GM04504 (cell line): ENCODE results near the gene CREB3L4.
"Not testable (repeated sequence)": the region's sequence is repeated elsewhere in the genome, so short reads cannot be mapped to it uniquely, and the experiment has no call there.

Source experiments
- DNase-seq: peaks from one replicate; pipeline ENCODE4 v3.0.0-alpha.2; 2012; ENCODE audit warnings: low read depth

CREB3L4 gene

GRCh38 chr1:153959454-153959853 lies 8.2 kb upstream of the CREB3L4 start:
- no peak for DNase-seq

- DNase-seq, result no peak
These were observed 7.5 kb upstream of the CREB3L4 start for GRCh38 chr1:153960206-153960605.

DNA sequence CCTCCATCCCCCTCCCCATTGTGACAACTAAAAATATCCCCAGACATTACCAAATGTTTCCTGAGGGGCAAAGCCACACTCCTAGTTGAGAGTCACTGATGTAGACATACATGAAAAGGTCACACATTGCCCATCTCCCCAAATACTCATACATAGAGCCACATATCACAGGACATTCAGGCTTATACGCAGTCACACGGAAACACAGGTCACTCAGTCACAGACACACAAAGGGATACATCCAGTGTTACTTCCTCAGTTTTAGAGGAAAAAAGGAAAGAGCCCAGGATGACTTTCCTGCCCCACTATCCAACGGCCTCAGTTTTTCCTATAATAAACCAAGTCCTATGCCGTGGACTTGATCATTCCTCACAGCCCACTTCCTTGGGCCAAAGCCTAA lies 6.3 kb upstream of the CREB3L4 start:
- DNase-seq, result no peak

GRCh38 chr1:153962088-153963029 lies 5.3 kb upstream of the CREB3L4 start:
- DNase-seq, result no peak

DNA sequence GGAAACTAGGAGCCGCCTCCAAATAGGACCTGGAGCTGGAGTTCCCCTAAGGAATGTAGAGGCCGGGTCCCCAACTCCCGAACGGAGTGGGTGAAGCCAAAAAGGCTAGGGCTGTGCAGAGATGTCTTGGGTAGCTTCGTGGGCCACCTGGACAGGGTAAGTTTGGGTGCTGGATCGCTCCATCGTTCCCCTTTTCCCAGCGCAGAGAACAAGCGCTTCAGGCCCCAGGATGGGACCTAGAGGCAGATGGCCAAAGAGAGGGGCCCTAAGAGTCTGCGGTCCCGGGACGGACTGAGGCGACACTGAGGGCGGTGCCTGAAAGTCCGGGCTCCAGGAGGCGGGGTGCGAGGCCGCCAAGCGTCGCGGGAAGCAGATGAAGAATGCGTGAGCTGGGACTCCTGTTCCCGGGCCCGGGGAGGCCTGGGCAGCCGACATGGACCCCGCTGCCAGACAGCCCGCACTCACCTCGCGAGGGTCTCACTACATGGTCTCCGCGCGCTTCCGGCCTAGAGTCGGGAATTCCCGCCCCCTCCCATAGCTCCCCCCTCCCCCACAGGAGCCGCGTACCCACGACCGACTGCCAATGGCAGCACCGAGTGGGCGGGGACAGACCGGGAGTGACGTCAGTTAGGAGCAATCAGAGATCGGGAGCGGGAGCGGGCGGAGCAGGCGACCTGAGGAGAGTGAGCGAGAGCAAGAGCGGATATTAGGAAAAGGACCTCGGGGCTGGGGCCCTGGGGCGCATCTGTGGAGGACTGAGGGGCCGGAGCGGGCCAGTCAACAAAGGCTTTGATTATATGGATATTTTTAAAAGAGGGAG lies 4.5 kb upstream of the CREB3L4 start, which contains the start of gene SLC39A1:
SLC39A1 (minus strand) TSS at position 508 of the 820 bp plus-strand sequence. CDS start 822 bp downstream, outside the sequence.
- DNase-seq, result peak; percentile 92

DNA sequence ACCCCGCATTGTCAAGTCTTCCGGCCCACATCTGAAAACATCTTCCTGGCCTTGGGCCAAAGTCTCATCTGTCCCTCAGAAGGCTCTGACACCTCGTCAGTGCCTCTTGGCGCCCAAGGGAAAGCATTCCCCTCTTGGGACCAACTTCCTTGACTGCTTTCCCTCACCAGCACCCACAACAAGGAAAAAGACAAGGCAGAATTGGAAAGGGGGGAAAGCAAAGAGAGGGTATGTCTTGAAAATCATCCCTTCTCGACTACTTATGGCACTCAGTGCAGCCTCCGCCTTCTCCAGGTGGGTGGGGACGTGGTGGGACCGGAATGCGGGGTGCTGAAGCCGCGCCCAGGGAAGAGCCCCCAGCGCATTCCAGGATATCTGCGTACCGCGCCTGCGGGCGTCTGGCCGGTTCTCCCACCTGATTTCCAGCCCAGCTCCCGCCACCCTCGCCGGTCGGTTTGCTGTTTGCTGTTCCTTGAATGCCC lies 3.8 kb upstream of the CREB3L4 start:
- DNase-seq, result no peak

GRCh38 chr1:153968000-153968363 lies 280 bp downstream of the CREB3L4 start:
- DNase-seq, result no peak

DNA sequence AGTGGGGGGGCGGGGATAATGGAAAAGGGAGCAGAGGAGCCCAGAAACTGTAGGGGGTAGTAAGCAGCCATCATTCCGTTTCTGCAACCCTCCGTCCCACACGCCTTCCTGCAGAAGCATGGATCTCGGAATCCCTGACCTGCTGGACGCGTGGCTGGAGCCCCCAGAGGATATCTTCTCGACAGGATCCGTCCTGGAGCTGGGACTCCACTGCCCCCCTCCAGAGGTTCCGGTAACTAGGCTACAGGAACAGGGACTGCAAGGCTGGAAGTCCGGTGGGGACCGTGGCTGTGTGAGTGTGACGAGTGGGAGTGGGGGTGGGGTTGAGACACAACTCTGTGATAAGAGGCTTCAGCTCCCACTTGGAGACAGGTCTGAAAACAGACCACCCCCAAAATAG lies 706 bp downstream of the CREB3L4 start:
- DNase-seq, result no peak

- DNase-seq, result no peak
These were observed 1.3 kb downstream of the CREB3L4 start for GRCh38 chr1:153968972-153969371.

DNA sequence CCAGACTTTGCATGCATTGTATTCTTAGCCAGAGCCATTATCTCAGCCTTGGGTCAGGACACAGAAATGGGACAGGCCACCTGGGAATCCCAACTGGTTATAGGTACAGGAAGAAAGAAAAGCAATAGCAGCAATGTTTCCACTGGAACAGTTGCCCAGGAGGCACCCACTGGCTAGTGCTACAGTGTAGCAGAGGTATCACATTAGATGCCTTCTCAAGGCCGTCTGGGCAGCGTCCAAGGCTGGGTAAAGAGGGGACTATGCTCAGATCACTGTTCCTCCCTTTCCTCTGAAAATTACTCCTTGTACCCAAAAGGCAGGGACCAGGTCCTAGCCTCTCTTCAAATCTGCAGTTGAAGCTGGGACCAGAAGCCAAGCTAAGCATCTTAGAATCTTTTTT lies 2.6 kb downstream of the CREB3L4 start:
- DNase-seq, result no peak

DNA sequence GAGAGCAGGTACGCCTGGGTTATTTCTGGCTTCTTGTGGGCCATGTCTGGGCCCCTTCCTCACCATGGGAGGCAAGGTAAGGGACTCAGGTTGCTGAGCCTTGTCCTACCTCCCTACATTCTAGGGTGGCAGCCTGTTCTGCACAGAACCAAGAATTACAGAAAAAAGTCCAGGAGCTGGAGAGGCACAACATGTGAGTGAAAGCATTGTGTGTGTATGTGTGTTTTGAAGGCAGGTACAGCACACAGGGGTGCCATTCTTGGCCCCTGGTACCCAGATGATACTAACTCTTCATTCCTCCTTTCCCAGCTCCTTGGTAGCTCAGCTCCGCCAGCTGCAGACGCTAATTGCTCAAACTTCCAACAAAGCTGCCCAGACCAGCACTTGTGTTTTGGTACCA lies 5.4 kb downstream of the CREB3L4 start:
- no peak for DNase-seq

- no peak for DNase-seq
These were observed 5.8 kb downstream of the CREB3L4 start for GRCh38 chr1:153973525-153973924.

- DNase-seq, result no peak
These were observed 9.1 kb downstream of the CREB3L4 start for GRCh38 chr1:153976819-153977249.

DNA sequence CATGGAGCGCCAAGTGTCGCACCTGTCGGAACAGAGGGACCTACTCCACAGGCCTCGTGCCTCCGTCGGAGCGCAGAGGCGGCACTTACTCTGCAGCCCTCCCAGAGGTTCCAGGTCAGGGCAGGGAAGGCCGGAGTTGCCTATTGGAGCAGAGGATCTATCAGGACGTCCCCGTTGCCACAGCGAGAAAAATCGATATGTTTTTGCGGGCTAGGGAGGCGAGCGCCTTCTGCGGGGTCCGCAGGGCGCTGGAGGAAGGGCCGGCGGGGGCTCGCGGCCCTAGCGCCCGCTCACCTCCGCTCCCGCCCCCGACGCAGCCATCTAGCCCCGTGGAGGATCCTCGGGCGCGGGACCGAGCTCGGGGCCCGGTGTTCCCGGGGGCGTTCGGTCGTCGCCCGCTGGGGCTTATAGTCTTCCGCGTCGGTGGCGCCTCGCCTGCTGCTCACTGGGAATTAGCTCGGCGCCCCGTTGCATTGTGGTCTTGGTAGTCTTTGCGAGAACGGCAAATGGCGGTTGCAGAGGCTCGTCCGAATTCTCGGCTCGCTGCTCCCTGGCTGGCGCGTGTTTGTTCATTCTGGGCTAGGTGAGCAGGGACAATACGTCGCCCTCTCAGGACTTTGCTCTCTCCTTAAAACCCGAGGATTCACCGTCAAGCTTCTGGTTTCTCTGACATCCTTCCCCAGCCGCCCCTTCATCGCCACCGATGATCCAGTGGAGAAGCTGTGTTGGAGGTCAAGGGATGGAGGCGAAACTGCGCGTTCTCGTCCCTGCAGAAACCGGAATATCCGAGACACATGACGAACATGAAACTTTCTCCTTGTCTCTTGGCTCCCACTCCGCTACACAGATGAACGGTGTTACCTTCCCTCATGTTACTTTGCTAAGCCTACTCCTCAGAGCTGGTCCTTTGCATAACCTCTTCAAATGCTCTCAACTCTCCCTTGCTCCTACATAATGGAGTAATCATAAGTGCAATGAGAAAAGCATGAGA lies 9.8 kb downstream of the CREB3L4 start, which contains the start of gene JTB:
JTB (minus strand) TSS at position 425 of the 991 bp plus-strand sequence; CDS start at position 3, 422 bp downstream.
- DNase-seq, result peak; percentile 60

GRCh38 chr1:153978274-153978909 lies 10.7 kb downstream of the CREB3L4 start:
- DNase-seq, result no peak

- DNase-seq, result not testable (repeated sequence)
These were observed 11.4 kb downstream of the CREB3L4 start for GRCh38 chr1:153979091-153979490.

- not testable (repeated sequence) for DNase-seq
These were observed 14.0 kb downstream of the CREB3L4 start for GRCh38 chr1:153981735-153982134.

DNA sequence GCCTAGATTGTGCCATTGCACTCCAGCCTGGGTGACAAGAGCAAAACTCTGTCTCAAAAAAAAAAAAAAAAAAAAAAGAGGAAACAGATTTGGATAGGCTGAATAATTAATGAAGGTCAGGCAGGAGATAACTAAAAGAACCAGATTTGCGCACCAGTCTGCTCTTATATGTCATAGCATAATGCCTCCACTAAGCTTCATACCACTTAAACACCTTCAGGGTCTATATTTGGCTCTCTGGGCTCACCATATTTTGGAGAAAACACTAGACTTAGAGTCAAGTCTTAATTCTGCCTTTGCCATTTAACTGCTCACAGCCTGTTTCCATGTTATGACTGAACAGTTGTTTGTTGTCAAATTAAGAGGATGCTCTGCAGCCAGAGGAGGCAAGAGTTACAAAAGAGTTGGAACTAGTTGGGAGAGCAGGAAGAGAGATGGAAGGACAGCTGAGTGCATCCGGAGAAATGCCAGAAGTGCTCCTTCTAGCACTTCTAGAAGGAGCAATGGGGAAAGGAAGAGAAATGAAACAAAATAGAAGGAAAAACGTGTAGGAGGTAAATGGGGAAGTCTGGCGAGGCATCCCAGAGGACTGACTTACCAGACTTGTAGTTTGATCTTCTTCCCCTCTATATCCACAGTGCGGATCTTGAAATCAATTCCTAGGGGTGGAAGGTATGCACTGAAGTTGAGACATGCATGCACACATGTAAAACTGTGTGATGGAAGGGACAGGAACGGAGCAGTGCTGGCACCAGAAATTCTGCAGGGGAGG lies 16.6 kb downstream of the CREB3L4 start:
- no peak for DNase-seq

DNA sequence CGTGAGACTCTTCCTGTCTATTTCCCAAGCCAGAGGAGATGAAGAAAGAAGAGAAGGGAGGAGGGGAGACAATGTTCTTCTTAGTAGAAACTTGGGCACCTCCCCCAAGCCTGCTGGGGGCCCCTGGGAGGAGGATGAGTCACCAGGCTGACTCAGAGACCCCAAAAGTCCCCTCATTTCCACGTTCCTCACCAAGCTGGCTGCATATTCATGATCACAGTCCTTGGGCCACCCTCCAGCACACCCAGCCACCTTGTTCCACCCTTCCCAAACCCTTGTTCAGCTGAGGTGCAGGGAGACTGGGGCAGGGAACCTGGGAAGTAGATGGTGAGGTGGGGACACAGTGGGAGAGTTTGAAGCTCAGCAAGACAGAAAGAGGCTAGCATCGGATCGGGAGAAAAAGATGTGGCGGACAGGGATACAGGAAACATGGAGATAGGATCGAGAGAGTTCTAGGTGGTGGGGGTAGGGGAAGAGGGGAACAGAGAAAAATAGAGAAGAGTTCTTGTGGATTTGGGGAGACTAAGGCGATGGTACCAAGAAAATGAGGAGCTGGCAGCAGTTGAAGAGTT lies 17.7 kb downstream of the CREB3L4 start:
- no peak for DNase-seq
